GM18507 (cell line): ENCODE results near the gene TRIM58.

ENCODE experiments used
- DNase-seq: peaks from one replicate; pipeline ENCODE4 v3.0.0; 2011; ENCODE audit warnings: low read depth; ENCODE audit not compliant: insufficient read length; ENCODE audit errors: extremely low spot score
- FAIRE-seq: peaks from 2 replicates; lab custom pipeline; 2011; peaks lifted over from hg19 to GRCh38; lab: Jason Lieb, UNC

The TRIM58 gene

DNA sequence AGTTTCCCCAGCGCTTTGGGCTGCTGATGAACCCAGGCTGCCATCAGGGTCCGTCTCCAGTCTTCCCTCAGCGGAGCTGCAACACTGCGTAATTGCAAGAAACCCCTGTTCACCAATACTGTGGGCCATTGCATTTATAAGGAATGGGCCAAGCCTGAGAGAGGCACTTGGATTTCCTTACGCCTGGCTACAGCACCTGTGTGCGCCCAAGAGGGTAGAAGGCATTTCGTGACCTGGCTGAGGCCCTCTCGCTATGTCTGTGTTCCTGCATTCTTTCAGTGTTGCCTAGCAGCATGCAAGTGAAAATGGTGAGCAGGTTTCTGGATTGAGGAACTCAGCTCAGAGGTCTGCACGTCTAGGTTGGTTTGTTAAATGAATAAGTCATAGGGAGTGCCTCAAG lies 26.4 kb downstream of the TRIM58 start:
- no peak for FAIRE-seq
- no peak for DNase-seq

DNA sequence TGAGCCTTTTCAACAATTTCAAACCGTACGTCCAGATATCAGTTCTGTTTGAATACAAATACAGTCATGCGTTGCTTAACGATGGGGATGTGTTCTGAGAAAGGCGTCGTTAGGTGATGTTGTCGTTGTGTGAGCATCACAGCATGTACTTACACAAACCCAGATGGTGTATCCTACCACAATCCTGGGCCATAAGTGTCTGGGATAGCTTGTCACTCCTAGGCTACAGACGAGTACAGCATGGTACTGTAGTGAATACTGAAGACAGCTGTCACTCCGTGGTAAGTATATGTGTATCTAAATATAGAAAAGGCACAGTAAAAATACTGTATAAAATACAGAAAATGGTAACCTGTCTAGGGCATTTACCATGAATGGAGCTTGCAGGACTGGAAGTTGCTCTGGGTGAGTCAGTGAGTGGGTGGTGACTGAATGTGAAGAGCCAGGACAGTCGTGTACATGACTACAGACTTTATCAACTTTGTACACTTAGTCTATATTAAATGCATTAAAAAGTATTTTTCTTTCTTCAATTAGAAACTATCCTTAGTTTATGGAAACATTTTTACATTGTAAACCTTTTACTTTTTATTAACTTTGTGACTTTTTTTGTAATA lies 27.9 kb downstream of the TRIM58 start:
- FAIRE-seq, result no peak
- no peak for DNase-seq

DNA sequence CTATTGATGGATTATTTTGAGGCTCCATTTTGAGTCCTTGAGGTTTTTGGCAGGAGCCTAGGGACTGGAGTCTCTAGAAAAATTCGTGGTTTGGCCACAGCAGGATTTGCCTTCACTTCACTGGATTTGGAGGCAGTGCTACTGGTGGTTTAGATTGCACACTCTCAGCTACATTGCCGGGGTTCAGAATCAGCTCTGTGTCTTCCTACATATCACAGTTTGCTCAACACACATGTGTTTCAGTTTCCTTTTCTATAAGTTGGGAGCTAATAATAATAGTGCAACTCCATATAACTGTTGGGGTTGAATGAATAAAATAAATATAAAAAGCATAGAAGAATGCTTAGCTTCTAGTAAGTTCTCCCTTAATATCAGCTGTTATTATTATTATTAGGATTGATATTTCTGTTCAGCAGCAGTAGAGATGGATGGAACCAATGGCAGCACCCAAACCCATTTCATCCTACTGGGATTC lies 38.2 kb downstream of the TRIM58 start, which contains the start of gene OR2W3:
Gene OR2W3 (plus strand): TSS at position 425 of the 475 bp plus-strand sequence. CDS start 0 bp downstream, at position 425.
- FAIRE-seq (no peak), DNase-seq (no peak)

DNA sequence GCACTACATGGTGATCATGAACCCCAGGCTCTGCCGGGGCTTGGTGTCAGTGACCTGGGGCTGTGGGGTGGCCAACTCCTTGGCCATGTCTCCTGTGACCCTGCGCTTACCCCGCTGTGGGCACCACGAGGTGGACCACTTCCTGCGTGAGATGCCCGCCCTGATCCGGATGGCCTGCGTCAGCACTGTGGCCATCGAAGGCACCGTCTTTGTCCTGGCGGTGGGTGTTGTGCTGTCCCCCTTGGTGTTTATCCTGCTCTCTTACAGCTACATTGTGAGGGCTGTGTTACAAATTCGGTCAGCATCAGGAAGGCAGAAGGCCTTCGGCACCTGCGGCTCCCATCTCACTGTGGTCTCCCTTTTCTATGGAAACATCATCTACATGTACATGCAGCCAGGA lies 39.0 kb downstream of the TRIM58 start:
- DNase-seq (no peak), FAIRE-seq (no peak)

DNA sequence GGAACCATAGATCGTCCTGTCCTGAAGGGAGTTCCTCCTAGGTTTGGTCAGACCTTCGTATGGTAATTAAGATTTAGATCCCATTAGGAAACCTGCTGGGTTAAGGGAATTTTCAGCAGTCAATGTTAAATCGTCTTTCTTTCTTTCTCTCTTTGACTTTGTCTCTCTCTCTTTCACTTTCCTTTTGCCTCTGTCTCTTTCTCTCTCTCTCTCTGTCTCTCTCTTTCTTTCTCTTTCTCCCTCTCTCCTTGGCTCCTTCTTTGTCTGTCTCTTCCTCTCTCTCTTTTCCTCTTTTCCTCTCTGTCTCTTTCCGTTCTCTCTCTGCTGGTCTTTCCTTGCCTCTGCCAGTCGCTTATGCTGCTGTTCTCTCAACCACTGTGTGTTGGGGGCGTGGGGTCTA lies 47.1 kb downstream of the TRIM58 start:
- FAIRE-seq, result no peak
- DNase-seq, result no peak

DNA sequence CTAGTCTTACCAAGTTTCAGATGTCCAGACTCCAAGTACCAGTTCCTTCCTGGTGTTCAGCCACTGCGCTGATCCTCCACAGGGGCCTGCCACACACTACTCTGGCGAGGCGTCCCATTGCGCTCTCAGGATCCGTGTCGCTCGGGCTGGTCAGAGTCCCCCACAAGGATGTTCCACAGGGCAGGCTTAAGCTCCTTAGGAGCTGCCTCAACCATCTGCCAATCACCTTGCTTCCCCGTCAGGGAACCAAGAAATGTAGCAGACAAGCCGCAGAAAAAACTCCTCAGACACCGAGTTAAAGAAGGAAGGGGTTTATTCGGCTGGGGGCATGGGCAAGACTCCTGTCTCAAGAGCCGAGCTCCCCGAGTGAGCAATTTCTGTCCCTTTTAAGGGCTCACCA lies 48.2 kb downstream of the TRIM58 start:
- no peak for FAIRE-seq
- DNase-seq, result no peak

DNA sequence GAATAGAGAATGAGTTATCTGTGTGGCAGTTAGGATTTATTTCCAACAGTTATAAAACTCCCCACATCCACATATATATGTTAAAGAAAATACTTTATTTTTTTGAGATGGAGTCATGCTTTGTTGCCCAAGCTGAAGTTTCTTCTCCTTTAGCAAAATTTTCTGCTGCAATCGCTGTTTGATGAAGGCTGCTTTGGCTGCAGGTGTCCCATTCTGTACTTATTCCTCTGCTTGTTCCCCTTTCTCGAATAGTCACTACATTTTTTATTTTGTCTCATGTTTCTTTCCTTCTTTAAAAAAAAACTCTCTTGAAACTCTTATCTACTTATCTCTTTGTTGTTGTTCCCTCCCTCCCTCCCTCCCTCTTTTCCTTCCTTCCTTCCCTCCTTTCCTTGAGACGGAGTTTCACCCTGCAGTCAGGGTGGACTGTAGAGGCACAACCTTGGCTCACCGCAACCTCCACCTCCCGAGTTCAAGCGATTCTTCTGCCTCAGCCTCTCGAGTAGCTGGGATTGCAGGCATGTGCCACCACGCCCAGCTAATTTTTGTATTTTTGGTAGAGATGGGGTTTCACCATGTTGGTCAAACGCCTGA lies 49.0 kb downstream of the TRIM58 start:
- DNase-seq (no peak), FAIRE-seq (no peak)

DNA sequence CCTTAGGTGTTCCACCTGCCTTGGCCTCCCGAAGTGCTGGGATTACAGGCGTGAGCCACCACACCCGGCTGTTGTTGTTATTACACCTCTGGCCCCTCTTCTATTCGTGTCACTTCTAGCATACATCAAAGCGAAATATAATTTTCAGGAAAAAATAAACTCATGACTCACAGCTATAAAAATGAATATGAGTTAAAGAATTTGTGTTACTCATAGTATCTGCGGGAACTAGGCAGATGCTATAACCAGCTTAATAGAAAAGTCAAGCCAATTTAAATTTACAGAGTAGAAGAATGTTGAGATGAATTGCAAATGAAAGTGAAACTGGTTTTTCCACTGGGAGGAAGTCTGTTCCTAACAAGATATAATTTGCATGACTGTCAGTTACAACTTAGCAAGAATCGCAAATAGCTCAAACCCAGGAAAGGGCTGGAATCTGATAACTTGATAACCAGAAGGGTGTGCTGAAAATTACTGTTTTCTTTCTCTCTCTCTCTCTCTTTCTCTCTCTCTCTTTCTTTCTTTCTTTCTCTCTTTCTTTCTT lies 49.6 kb downstream of the TRIM58 start:
- DNase-seq, result no peak
- no peak for FAIRE-seq

DNA sequence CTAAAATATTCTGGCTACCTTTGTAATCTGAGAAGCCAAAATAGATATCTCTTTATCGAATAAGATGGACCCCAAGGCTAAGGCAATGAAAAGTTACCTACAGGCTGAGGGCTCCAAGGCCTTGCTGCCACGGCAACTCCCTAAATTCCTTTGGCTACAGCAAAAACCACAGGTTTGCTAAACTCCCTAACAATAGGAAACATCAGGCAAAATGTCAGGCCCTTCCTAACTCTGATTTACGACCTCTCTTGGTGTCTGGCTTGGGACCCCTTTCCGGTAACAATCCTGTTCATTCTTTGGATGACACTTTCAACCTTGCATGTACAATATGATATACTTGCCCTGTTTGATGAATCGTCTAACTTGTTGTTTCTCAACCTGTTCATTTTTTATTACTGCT lies 51.8 kb downstream of the TRIM58 start:
- no peak for DNase-seq
- FAIRE-seq, result no peak

DNA sequence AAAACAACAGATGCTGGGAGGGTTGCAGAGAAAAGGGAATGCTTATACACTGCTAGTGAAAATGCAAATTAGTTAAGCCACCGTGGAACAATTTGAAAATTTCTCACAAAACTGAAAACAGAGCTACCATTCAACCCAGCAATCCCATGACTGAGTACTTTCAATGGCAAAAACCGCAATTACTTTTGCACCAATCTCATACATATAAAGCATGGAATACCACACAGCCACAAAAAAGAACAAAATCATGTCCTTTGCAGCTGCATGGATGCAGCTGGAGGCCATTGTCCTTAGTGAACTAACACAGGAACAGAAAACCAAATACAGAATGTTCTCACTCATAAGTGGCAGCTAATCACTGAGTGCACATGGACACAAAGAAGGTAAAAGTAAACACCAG lies 56.8 kb downstream of the TRIM58 start:
- FAIRE-seq (no peak), DNase-seq (no peak)

DNA sequence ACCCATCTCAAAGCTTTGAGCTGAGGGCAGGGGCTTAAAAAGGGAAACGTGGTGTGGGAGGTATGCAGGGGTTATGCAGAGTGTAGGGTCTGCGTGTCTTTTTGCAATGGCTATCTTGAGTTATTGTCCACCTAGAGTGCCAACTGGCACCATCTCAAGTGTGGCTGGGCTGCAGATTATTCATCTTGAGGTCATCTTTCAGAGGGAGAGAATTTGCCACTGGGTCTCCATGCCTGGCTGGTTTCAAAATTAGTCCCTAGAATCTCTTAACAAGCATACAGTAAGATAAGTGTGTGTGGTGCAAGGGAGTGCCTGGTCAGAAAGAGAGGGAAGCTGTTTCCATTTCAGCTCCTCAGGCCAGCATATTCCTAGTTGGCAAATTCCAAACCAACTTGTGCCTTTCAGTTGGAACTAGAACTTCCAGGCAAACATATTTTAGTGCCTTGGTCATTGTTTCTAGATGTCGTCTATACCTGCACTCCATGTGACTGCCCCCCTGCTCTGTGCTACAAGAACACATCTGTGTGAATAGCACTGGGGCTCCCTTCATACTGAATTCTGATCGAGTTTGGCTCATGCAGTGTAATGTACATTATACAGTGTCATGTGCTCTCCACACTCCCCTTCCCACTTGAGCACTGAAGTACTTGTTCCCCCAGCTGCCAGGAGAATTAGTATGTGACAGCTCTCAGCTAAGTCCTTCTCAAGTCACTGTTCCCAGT lies 58.1 kb downstream of the TRIM58 start:
- no peak for FAIRE-seq

DNA sequence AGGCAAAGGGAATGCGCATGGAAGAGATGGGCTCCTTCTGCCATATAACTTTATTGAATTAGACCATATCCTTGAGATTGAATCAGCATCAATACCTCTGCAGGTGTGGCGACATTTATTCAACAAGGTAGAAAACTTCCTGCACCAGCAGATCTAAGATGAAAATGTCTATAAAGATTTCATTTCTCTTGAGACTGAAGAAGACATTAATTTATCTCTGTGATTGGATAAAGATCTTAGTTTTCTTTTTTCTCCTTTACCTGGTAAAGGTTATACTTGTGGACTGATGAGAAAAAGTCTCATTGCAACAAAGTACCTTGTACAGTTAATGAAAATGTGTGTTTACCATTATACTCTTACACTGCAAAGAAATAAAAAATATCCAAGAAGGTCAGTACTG lies 63.0 kb downstream of the TRIM58 start, which contains the start of gene OR2T8:
Gene OR2T8 (plus strand): TSS at position 301 of the 400 bp plus-strand sequence. CDS start 766 bp downstream, outside the sequence.
- no peak for DNase-seq
- no peak for FAIRE-seq

More for the DNA sequence above, 58.1 kb downstream of the TRIM58 start:
- DNase-seq, result no peak

DNA sequence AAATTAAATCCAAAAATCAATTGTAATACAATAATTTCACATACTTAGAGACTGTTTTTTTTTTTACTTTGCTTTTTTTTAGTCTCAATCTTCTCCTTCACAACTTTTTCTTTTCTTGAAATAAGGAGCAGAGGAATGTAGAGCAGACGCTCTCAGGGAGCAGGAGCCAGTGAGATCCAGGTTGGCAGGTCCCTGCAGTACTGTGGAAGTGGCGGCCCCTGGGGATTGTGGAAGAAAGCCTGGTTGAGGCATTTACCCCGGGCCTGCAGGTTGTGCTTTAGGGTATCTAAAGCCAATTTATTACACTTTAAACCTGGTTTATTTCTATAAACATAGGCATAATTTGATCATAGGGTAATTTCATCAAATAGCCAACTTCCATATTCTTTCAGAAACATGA lies 67.0 kb downstream of the TRIM58 start:
- DNase-seq, result no peak
- no peak for FAIRE-seq

DNA sequence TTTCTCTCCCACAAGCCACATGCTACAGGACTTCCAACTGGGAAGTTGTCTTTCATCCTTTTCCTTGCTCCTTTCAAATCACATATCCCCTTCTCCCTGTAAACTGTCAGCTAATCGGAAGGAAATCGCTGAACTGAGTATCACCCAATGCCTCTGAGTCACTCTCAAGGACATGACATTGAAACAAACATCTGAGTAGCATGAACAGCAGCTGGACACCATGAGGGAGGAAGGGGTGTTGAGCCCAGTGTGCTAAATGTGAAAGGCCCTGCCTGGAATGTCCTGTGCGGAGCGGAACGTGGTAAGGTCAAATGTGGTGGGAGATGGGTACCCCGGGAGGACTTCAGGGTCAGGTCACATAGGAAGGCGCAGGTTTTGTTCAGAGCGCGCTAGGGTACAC lies 67.9 kb downstream of the TRIM58 start, which contains the start of gene OR2AJ1:
Gene OR2AJ1 (plus strand): TSS at position 22 of the 400 bp plus-strand sequence. CDS start 8,880 bp downstream, outside the sequence.
- no peak for FAIRE-seq
- no peak for DNase-seq
